ENCODE measurements around the gene C19orf25.
A peak's percentile ranks its signal among the peaks of the same experiment; 100 is the strongest.

C19orf25 gene

DNA sequence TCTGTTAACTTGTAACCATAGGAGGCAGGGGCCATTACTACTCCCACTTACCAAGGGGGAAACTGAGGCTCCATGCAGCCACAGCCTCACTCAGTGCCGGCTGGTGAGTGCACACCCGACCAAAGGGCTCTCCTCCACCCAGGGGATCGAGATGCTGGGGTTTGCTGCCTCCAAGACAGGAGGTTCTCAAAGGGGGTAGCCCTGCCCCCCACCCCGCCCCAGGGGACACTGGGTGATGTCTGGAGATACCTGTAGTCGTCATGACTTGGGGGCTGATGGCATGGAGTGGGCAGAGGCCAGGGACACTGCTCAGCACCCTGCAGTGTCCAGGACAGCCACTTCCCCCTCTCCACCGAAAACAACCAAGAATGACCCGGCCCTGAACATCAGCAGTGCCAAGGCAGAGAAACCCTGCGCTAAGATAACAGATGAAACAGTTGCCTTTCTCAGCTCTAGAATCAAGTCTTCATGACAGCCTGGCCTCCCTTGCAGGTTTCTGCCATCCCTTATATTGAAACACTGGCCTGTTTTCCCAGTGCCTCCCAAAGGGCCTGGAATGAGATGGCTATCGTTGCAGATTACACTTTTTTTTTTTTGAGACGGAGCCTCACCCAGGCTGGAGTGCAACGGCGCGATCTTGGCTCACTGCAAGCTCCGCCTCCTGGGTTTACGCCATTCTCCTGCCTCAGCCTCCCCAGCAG lies 15.2 kb upstream of the C19orf25 start:
- no peak for DNase-seq (ENCODE audit: low read depth)
- TF ChIP-seq POLR2A (IDR thresholded peaks at IDR 0.05; ENCODE audit: extremely low read depth, insufficient read length) (no peak), MYC (IDR thresholded peaks at IDR 0.05; ENCODE audit: low read depth, low read length) (no peak), CTCF (IDR thresholded peaks at IDR 0.05; ENCODE audit: low read depth, low read length) (no peak), MAX (IDR thresholded peaks at IDR 0.05; ENCODE audit: low read depth, low read length) (no peak)
- H3K4me3 ChIP-seq (ENCODE audit: low read depth, low read length) = no peak overlapping the region

DNA sequence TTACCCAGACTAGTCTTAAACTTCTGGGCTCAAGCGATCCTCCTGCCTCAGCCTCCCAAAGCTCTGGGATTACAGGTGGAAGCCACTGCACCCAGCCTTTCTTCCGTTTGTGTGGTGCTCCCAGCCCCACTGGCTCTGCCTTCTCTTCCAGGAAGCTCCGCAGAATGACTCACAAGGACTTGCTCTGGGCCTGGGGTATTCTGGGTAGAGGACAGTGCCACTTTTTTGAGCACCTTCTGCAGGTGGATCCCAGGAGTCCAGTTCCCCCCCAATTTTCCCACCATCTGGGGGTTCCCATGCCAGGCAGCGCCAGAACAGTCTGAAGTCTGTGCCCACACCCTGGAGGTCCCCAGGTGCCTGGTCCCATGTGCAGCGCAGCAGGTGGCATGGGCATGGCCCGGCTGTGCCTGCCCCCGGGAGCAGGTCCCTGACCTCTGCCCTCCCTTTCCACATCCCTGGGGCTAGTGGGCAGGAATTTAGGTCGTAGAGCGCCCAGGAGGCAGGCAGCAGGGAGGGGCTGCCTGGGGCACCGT lies 13.5 kb upstream of the C19orf25 start:
- no peak overlapping the region for H3K4me3 ChIP-seq (ENCODE audit: low read depth, low read length)
- no peak for DNase-seq (ENCODE audit: low read depth)
- TF ChIP-seq POLR2A (IDR thresholded peaks at IDR 0.05; ENCODE audit: extremely low read depth, insufficient read length) (no peak), MYC (IDR thresholded peaks at IDR 0.05; ENCODE audit: low read depth, low read length) (no peak), MAX (IDR thresholded peaks at IDR 0.05; ENCODE audit: low read depth, low read length) (no peak), CTCF (IDR thresholded peaks at IDR 0.05; ENCODE audit: low read depth, low read length) (no peak)

- DNase-seq (ENCODE audit: low read depth) = no peak
- H3K4me3 ChIP-seq (ENCODE audit: low read depth, low read length) = no peak overlapping the region
- TF ChIP-seq CTCF (IDR thresholded peaks at IDR 0.05; ENCODE audit: low read depth, low read length) = no peak
- TF ChIP-seq MAX (IDR thresholded peaks at IDR 0.05; ENCODE audit: low read depth, low read length) = no peak
- TF ChIP-seq POLR2A (IDR thresholded peaks at IDR 0.05; ENCODE audit: extremely low read depth, insufficient read length) = no peak
- TF ChIP-seq MYC (IDR thresholded peaks at IDR 0.05; ENCODE audit: low read depth, low read length) = no peak
Measured at GRCh38 chr19:1491849-1492170, 12.8 kb upstream of the C19orf25 start.

DNA sequence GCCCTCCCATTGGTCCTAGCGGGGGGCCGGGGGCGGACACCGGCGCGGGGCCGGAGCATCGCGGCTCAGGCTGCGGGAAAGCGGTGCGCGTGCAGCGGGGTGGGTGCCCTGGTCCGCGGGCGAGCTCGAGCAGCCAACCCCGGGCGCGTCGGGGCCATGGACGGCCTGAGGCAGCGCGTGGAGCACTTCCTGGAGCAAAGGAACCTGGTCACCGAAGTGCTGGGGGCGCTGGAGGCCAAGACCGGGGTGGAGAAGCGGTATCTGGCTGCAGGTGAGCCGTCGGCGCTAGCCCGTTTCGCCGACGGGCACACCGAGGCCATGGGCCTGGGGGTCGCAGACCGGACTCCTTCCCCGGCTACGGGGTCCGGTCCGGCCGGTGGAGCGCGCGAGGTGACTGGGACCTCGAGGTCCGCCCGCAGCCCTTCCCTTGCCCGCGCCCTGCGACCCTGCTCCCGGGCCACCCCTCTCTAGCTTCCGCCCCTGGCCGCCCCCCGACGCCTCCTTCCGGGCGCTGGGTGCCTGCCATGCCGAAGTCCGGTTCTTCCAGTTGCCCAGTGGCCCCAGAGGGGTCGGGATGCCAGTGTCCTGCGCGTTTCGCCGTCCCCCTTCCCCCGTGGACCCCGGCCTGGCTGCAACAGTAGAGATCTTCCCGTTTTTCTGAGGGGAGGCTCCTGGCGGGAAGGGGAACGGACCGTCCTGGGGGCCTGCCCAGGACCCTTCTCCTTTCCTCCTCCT lies 12.3 kb upstream of the C19orf25 start, which contains the start of gene REEP6:
Gene REEP6 (plus strand): TSS at position 68 of the 735 bp plus-strand sequence. CDS start 89 bp downstream, at position 157.
- peak; percentile 43 for TF ChIP-seq POLR2A (IDR thresholded peaks at IDR 0.05; ENCODE audit: extremely low read depth, insufficient read length)
- TF ChIP-seq CTCF (IDR thresholded peaks at IDR 0.05; ENCODE audit: low read depth, low read length) = no peak
- peak within 1 kb of the TSS; percentile 46 for H3K4me3 ChIP-seq (ENCODE audit: low read depth, low read length)
- no peak for DNase-seq (ENCODE audit: low read depth)

DNA sequence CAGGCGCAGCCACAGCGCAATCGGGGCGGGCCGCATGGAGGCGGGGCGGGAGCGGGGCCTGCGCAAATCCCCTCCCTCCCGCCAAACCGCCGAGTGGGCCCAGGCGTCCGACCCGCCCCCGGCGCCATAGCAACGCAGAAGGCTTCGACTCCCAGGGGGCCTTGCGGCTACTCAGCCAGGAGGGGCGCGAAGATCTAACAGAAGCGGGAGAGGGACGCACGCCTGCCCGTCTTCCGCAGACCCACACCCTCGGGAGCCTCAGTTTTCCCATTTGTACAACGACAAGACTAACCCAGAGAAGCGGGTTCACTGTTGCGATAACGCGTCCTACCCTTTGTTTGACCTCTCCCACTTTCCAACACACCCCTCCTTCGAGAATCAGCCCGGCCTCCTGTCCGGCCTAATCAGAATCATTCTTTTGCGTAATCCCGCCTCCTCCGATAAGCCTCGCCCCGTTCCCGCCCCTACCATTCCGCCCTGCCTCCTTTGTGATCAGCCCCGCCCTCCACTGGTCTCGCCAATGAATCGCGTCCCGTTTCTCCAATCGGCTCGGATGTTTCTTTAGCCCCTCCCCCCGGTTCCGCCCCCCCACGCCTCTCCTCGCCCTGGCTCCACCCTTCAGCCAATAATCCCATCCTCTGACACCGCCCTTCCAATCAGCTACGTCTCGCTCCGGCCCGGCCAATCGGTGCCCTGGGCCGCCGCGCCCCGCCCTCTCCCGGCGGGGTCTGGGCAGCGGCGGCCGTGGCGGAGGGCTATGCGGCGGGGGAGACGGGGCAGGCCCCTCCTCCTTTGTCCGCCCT lies 11.5 kb upstream of the C19orf25 start, which contains the start of gene PCSK4:
Gene PCSK4 (minus strand): TSS at position 40 of the 803 bp plus-strand sequence. CDS start 4 bp downstream, at position 36.
- DNase-seq (ENCODE audit: low read depth) = peak; percentile 96
- peak within 1 kb of the TSS; percentile 46 for H3K4me3 ChIP-seq (ENCODE audit: low read depth, low read length)
- TF ChIP-seq POLR2A (IDR thresholded peaks at IDR 0.05; ENCODE audit: extremely low read depth, insufficient read length) (no peak), CTCF (IDR thresholded peaks at IDR 0.05; ENCODE audit: low read depth, low read length) (no peak), MAX (IDR thresholded peaks at IDR 0.05; ENCODE audit: low read depth, low read length) (peak; percentile 23; the same call in 1 of the 2 replicates)

Measured in NB4 (cell line).